ENCODE measurements around the gene ARFRP1.
"Not testable (repeated sequence)": the region's sequence is repeated elsewhere in the genome, so short reads cannot be mapped to it uniquely, and the experiment has no call there.

ARFRP1 gene

GRCh38 chr20:63672666-63673065, 35.1 kb downstream of the ARFRP1 start:
- Histone ChIP-seq H3K4me3 (ENCODE audit: low read length) (no peak overlapping the region), H3K4me1 (ENCODE audit: control insufficient read depth, insufficient read depth, low read length) (no peaks in the 10 kb centered on the region), H3K36me3 (ENCODE audit: control insufficient read depth, insufficient read depth, low read length) (peaks cover 20% of the 10 kb centered on the region), H3K9me3 (ENCODE audit: control insufficient read depth, insufficient read depth, low read length) (no peaks in the 10 kb centered on the region), H3K27ac (ENCODE audit: low read length) (no peak overlapping the region), H3K27me3 (ENCODE audit: control insufficient read depth, insufficient read depth, low read length) (no peaks in the 10 kb centered on the region)
- DNase-seq (ENCODE audit: low read depth, low spot score) = no peak
- no CpG with 5 or more reads among the region's 10 CpGs for WGBS (ENCODE audit: insufficient coverage, insufficient read length)

GRCh38 chr20:63671695-63672094, 36.1 kb downstream of the ARFRP1 start:
- H3K4me3 ChIP-seq (ENCODE audit: low read length); H3K27ac ChIP-seq (ENCODE audit: low read length); H3K4me1 ChIP-seq (ENCODE audit: control insufficient read depth, insufficient read depth, low read length); DNase-seq (ENCODE audit: low read depth, low spot score); H3K27me3 ChIP-seq (ENCODE audit: control insufficient read depth, insufficient read depth, low read length); H3K9me3 ChIP-seq (ENCODE audit: control insufficient read depth, insufficient read depth, low read length): not testable (repeated sequence)
- WGBS (ENCODE audit: insufficient coverage, insufficient read length) = no CpG with 5 or more reads among the region's 12 CpGs
- H3K36me3 ChIP-seq (ENCODE audit: control insufficient read depth, insufficient read depth, low read length) = peaks cover 25% of the 10 kb centered on the region

GRCh38 chr20:63668351-63668750, 39.4 kb downstream of the ARFRP1 start:
- WGBS (ENCODE audit: insufficient coverage, insufficient read length) = no CpG with 5 or more reads among the region's 11 CpGs
- Histone ChIP-seq H3K36me3 (ENCODE audit: control insufficient read depth, insufficient read depth, low read length) (peaks cover 27% of the 10 kb centered on the region), H3K4me1 (ENCODE audit: control insufficient read depth, insufficient read depth, low read length) (no peaks in the 10 kb centered on the region), H3K27ac (ENCODE audit: low read length) (no peak overlapping the region), H3K4me3 (ENCODE audit: low read length) (no peak overlapping the region), H3K9me3 (ENCODE audit: control insufficient read depth, insufficient read depth, low read length) (no peaks in the 10 kb centered on the region), H3K27me3 (ENCODE audit: control insufficient read depth, insufficient read depth, low read length) (no peaks in the 10 kb centered on the region)
- DNase-seq (ENCODE audit: low read depth, low spot score) = no peak

GRCh38 chr20:63667858-63668257, 39.9 kb downstream of the ARFRP1 start:
- DNase-seq (ENCODE audit: low read depth, low spot score) = no peak
- H3K4me3 ChIP-seq (ENCODE audit: low read length) = no peak overlapping the region
- H3K4me1 ChIP-seq (ENCODE audit: control insufficient read depth, insufficient read depth, low read length) = no peaks in the 10 kb centered on the region
- WGBS (ENCODE audit: insufficient coverage, insufficient read length) = no CpG with 5 or more reads among the region's 16 CpGs
- H3K9me3 ChIP-seq (ENCODE audit: control insufficient read depth, insufficient read depth, low read length) = no peaks in the 10 kb centered on the region
- H3K36me3 ChIP-seq (ENCODE audit: control insufficient read depth, insufficient read depth, low read length) = peaks cover 28% of the 10 kb centered on the region
- no peak overlapping the region for H3K27ac ChIP-seq (ENCODE audit: low read length)
- H3K27me3 ChIP-seq (ENCODE audit: control insufficient read depth, insufficient read depth, low read length) = no peaks in the 10 kb centered on the region

GRCh38 chr20:63665708-63666107, 42.1 kb downstream of the ARFRP1 start:
- Histone ChIP-seq H3K4me1 (ENCODE audit: control insufficient read depth, insufficient read depth, low read length) (no peaks in the 10 kb centered on the region), H3K27ac (ENCODE audit: low read length) (no peak overlapping the region), H3K36me3 (ENCODE audit: control insufficient read depth, insufficient read depth, low read length) (peaks cover 41% of the 10 kb centered on the region), H3K27me3 (ENCODE audit: control insufficient read depth, insufficient read depth, low read length) (no peaks in the 10 kb centered on the region), H3K9me3 (ENCODE audit: control insufficient read depth, insufficient read depth, low read length) (no peaks in the 10 kb centered on the region), H3K4me3 (ENCODE audit: low read length) (no peak overlapping the region)
- DNase-seq (ENCODE audit: low read depth, low spot score) = no peak
- WGBS (ENCODE audit: insufficient coverage, insufficient read length) = no CpG with 5 or more reads among the region's 14 CpGs

- no peak overlapping the region for H3K27ac ChIP-seq (ENCODE audit: low read length)
- no peak for DNase-seq (ENCODE audit: low read depth, low spot score)
- no peak overlapping the region for H3K4me3 ChIP-seq (ENCODE audit: low read length)
- WGBS (ENCODE audit: insufficient coverage, insufficient read length) = no CpG with 5 or more reads among the region's 18 CpGs
- no peaks in the 10 kb centered on the region for H3K9me3 ChIP-seq (ENCODE audit: control insufficient read depth, insufficient read depth, low read length)
- H3K4me1 ChIP-seq (ENCODE audit: control insufficient read depth, insufficient read depth, low read length) = no peaks in the 10 kb centered on the region
- H3K27me3 ChIP-seq (ENCODE audit: control insufficient read depth, insufficient read depth, low read length) = no peaks in the 10 kb centered on the region
- H3K36me3 ChIP-seq (ENCODE audit: control insufficient read depth, insufficient read depth, low read length) = peaks cover 41% of the 10 kb centered on the region
Observed at GRCh38 chr20:63664861-63665594, 42.7 kb downstream of the ARFRP1 start.

GRCh38 chr20:63664143-63664851, 43.5 kb downstream of the ARFRP1 start:
- Histone ChIP-seq H3K4me3 (ENCODE audit: low read length) (no peak overlapping the region), H3K36me3 (ENCODE audit: control insufficient read depth, insufficient read depth, low read length) (peaks cover 41% of the 10 kb centered on the region), H3K4me1 (ENCODE audit: control insufficient read depth, insufficient read depth, low read length) (peaks cover under 1% of the 10 kb centered on the region; the same call in 1 of the 2 replicates), H3K9me3 (ENCODE audit: control insufficient read depth, insufficient read depth, low read length) (no peaks in the 10 kb centered on the region), H3K27me3 (ENCODE audit: control insufficient read depth, insufficient read depth, low read length) (no peaks in the 10 kb centered on the region), H3K27ac (ENCODE audit: low read length) (no peak overlapping the region)
- no peak for DNase-seq (ENCODE audit: low read depth, low spot score)
- no CpG with 5 or more reads among the region's 22 CpGs for WGBS (ENCODE audit: insufficient coverage, insufficient read length)

- WGBS (ENCODE audit: insufficient coverage, insufficient read length) = no CpG with 5 or more reads among the region's 26 CpGs
- Histone ChIP-seq H3K4me1 (ENCODE audit: control insufficient read depth, insufficient read depth, low read length) (peaks cover 3% of the 10 kb centered on the region; the same call in 1 of the 2 replicates), H3K27me3 (ENCODE audit: control insufficient read depth, insufficient read depth, low read length) (no peaks in the 10 kb centered on the region), H3K27ac (ENCODE audit: low read length) (no peak overlapping the region), H3K9me3 (ENCODE audit: control insufficient read depth, insufficient read depth, low read length) (no peaks in the 10 kb centered on the region), H3K4me3 (ENCODE audit: low read length) (no peak overlapping the region), H3K36me3 (ENCODE audit: control insufficient read depth, insufficient read depth, low read length) (peaks cover 36% of the 10 kb centered on the region)
- no peak for DNase-seq (ENCODE audit: low read depth, low spot score)
Observed at GRCh38 chr20:63663332-63664066, 44.3 kb downstream of the ARFRP1 start.

- Histone ChIP-seq H3K9me3 (ENCODE audit: control insufficient read depth, insufficient read depth, low read length) (no peaks in the 10 kb centered on the region), H3K27me3 (ENCODE audit: control insufficient read depth, insufficient read depth, low read length) (no peaks in the 10 kb centered on the region), H3K4me1 (ENCODE audit: control insufficient read depth, insufficient read depth, low read length) (peaks cover 3% of the 10 kb centered on the region; the same call in 1 of the 2 replicates), H3K4me3 (ENCODE audit: low read length) (no peak overlapping the region), H3K36me3 (ENCODE audit: control insufficient read depth, insufficient read depth, low read length) (peaks cover 30% of the 10 kb centered on the region), H3K27ac (ENCODE audit: low read length) (no peak overlapping the region)
- no CpG with 5 or more reads among the region's 9 CpGs for WGBS (ENCODE audit: insufficient coverage, insufficient read length)
- DNase-seq (ENCODE audit: low read depth, low spot score) = no peak
Observed at GRCh38 chr20:63662813-63663189, 45.0 kb downstream of the ARFRP1 start.

- Histone ChIP-seq H3K27me3 (ENCODE audit: control insufficient read depth, insufficient read depth, low read length) (no peaks in the 10 kb centered on the region), H3K4me1 (ENCODE audit: control insufficient read depth, insufficient read depth, low read length) (peaks cover 4% of the 10 kb centered on the region; the same call in 1 of the 2 replicates), H3K4me3 (ENCODE audit: low read length) (no peak overlapping the region), H3K36me3 (ENCODE audit: control insufficient read depth, insufficient read depth, low read length) (peaks cover 24% of the 10 kb centered on the region), H3K9me3 (ENCODE audit: control insufficient read depth, insufficient read depth, low read length) (no peaks in the 10 kb centered on the region), H3K27ac (ENCODE audit: low read length) (no peak overlapping the region)
- no peak for DNase-seq (ENCODE audit: low read depth, low spot score)
- no CpG with 5 or more reads among the region's 33 CpGs for WGBS (ENCODE audit: insufficient coverage, insufficient read length)
Observed at GRCh38 chr20:63661959-63662812, 45.6 kb downstream of the ARFRP1 start.

Data from iPS DF 6.9 (cell line).